Smooth muscle cell (in vitro differentiated cells): ENCODE data around the gene THBS3. TPM values are rescaled to one million over a fixed set of nuclear protein-coding genes. Genes with fewer than 3 reads are reported as not detected.

Source experiments
- DNase-seq: peaks from one replicate; lab custom pipeline; 2025; ENCODE audit not compliant: unreplicated experiment; lab: John Stamatoyannopoulos, UW
- H2AFZ ChIP-seq: fragments of 200-600 bp; sonication (generic); 2 replicates; pipeline ENCODE4 v1.6.0; 2016; ENCODE audit warnings: antibody characterized with exemption, low read depth, mild to moderate bottlenecking
- H3F3A ChIP-seq: fragments of 200-600 bp; sonication (generic); 2 replicates; pipeline ENCODE4 v1.6.0; 2017; ENCODE audit warnings: antibody characterized with exemption, low read depth
- H3K27ac ChIP-seq: fragments of 200-600 bp; sonication (generic); 2 replicates; pipeline ENCODE4 v1.5.1; 2016; ENCODE audit warnings: low read depth, mild to moderate bottlenecking
- H3K27me3 ChIP-seq: fragments of 200-600 bp; sonication (generic); 2 replicates; pipeline ENCODE4 v1.6.1; 2016; ENCODE audit warnings: low read depth, mild to moderate bottlenecking
- H3K36me3 ChIP-seq: fragments of 200-600 bp; sonication (generic); 2 replicates; pipeline ENCODE4 v1.5.1; 2016; ENCODE audit warnings: low read depth
- H3K4me1 ChIP-seq: fragments of 200-600 bp; sonication (generic); 2 replicates; pipeline ENCODE4 v1.5.1; 2016; ENCODE audit warnings: low read depth
- H3K4me2 ChIP-seq: fragments of 200-600 bp; sonication (generic); 2 replicates; pipeline ENCODE4 v1.6.0; 2016; ENCODE audit warnings: mild to moderate bottlenecking
- H3K4me3 ChIP-seq: fragments of 200-600 bp; sonication (generic); 2 replicates; pipeline ENCODE4 v1.5.1; 2016; ENCODE audit warnings: mild to moderate bottlenecking
- H3K79me2 ChIP-seq: fragments of 200-600 bp; sonication (generic); 2 replicates; pipeline ENCODE4 v1.6.0; 2016; ENCODE audit warnings: low read depth, mild to moderate bottlenecking
- H3K9ac ChIP-seq: fragments of 200-600 bp; sonication (generic); 2 replicates; pipeline ENCODE4 v1.6.0; 2016; ENCODE audit warnings: low read depth
- H3K9me3 ChIP-seq: fragments of 200-600 bp; sonication (generic); replicated peaks from 2 replicates; pipeline ENCODE4 v1.5.1; 2016; ENCODE audit warnings: low read depth
- H4K20me1 ChIP-seq: fragments of 200-600 bp; sonication (generic); 2 replicates; pipeline ENCODE4 v1.6.0; 2016; ENCODE audit warnings: low read depth
- WGBS: methylation state at CpG from one replicate; pipeline ENCODE4 v1.1.7; 2016; ENCODE audit warnings: low lambda C conversion rate; 5-methylcytosine and 5-hydroxymethylcytosine counted together
- polyA plus RNA-seq: library from polyadenylated mRNA; unstranded; fragments of >200 nt; fragmentation: Nextera tagmentation; extraction: Ambion mirVana; gene quantifications from 2 replicates; pipeline ENCODE4 v1.2.1, GENCODE V29; 2016
- total RNA-seq: library from RNA; depleted of rRNA; stranded (reverse); fragments of >200 nt; gene quantifications from 2 replicates; pipeline ENCODE4 v1.2.3, GENCODE V29; 2014
- TF ChIP-seq, protein P1 (sequence below): fragments of 200-600 bp; sonication (generic); IDR thresholded peaks from 2 replicates; pipeline ENCODE4 v1.5.1; 2017; ENCODE audit warnings: borderline replicate concordance, mild to moderate bottlenecking, antibody characterized with exemption; ENCODE audit not compliant: insufficient read depth, poor library complexity, severe bottlenecking

The THBS3 gene
- total and polyA plus RNA-seq, 2 experiments from 2014 or later: 20.1 to 28.5 TPM

DNA sequence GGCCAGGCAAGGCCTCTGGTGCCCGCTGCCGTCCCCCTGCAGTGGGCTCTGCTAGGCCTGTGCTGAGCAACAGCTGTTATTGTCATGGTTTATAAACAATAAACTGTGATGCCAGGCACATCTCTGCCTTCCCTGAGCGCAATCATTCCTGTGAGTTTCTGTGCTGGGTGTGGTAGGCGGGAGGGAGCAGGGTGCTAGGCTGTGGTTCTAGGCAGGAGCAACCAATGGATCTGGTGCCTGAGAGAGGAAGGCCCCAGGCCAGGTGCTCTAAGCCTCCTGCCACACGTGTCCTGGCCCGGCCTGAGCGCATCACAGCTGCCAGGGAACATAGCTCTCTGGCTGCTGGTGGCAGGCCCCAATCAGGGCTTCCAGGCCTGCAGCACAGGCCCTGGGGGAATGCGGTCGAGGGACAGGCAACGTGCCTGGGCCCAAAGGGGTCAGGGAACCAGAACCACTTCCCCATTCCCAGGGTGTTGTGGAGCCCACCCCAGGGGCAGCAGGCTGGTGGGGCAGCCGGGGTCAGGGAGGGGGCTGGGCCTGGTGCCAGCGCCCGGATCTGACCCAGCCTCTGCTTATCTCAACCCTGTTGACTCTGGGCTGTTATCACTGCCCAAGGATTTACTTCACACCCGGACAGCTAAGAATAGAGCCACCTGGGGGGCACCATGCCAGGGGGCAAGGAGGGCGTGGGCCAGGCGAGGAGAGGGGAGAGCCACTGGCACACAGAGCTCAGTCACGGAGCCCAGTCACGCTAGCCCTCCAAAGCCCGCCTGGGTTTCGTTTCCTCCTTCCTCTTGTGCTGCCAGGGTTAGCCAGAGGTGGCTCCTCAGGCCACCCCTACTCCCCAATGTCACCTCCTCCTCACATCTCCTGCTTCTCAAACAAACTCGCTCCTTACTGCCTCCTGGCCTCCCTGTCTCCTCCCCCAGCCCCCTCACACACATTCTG, 22.6 kb downstream of the THBS3 start:
- Histone ChIP-seq H2AFZ (no peak overlapping the region), H3K27me3 (no peaks in the 10 kb centered on the region), H3K79me2 (no peaks in the 10 kb centered on the region), H3K4me2 (no peak overlapping the region), H4K20me1 (no peaks in the 10 kb centered on the region), H3K4me3 (no peak overlapping the region), H3K36me3 (no peaks in the 10 kb centered on the region), H3K9ac (no peak overlapping the region), H3K9me3 (no peaks in the 10 kb centered on the region), H3K27ac (no peak overlapping the region), H3F3A (no peaks in the 10 kb centered on the region), H3K4me1 (no peaks in the 10 kb centered on the region)
- no peak for DNase-seq
- WGBS: 84% methylated on average over 20 of the region's 21 CpGs
- TF ChIP-seq, protein P1, sequence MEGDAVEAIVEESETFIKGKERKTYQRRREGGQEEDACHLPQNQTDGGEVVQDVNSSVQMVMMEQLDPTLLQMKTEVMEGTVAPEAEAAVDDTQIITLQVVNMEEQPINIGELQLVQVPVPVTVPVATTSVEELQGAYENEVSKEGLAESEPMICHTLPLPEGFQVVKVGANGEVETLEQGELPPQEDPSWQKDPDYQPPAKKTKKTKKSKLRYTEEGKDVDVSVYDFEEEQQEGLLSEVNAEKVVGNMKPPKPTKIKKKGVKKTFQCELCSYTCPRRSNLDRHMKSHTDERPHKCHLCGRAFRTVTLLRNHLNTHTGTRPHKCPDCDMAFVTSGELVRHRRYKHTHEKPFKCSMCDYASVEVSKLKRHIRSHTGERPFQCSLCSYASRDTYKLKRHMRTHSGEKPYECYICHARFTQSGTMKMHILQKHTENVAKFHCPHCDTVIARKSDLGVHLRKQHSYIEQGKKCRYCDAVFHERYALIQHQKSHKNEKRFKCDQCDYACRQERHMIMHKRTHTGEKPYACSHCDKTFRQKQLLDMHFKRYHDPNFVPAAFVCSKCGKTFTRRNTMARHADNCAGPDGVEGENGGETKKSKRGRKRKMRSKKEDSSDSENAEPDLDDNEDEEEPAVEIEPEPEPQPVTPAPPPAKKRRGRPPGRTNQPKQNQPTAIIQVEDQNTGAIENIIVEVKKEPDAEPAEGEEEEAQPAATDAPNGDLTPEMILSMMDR: no peak

DNA sequence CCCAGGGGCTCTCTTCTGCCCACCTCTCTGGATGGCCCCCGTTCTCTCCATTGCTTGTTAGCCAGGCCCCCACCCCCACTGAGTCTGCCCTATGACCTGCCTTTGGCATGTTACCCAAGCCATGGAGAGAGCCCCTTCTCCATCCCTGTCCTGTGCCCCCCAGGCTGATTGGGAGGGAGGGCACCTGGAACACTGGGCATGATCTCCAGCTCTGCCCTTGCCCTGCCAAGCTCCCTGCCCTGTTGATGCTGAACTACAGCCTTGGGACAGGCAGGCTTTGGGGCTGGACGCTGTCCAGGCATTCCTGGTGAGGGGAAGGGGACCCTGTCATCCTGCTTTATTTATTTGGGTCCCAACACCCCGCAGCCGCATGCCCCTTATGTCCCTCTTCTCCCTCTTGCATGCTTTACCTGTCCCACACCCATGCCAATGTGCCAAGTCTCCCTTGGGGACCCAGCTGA, 23.3 kb downstream of the THBS3 start:
- no peaks in the 10 kb centered on the region for H3K36me3 ChIP-seq
- H3K9ac ChIP-seq: no peak overlapping the region
- no peaks in the 10 kb centered on the region for H3K79me2 ChIP-seq
- H4K20me1 ChIP-seq: no peaks in the 10 kb centered on the region
- no peaks in the 10 kb centered on the region for H3K4me1 ChIP-seq
- H3K27me3 ChIP-seq: no peaks in the 10 kb centered on the region
- TF ChIP-seq, protein P1: no peak
- H3K27ac ChIP-seq: no peak overlapping the region
- DNase-seq: no peak
- no peaks in the 10 kb centered on the region for H3F3A ChIP-seq
- no peaks in the 10 kb centered on the region for H3K9me3 ChIP-seq
- H3K4me2 ChIP-seq: no peak overlapping the region
- 95% methylated on average over 4 of the region's 4 CpGs for WGBS
- H3K4me3 ChIP-seq: no peak overlapping the region
- H2AFZ ChIP-seq: no peak overlapping the region

DNA sequence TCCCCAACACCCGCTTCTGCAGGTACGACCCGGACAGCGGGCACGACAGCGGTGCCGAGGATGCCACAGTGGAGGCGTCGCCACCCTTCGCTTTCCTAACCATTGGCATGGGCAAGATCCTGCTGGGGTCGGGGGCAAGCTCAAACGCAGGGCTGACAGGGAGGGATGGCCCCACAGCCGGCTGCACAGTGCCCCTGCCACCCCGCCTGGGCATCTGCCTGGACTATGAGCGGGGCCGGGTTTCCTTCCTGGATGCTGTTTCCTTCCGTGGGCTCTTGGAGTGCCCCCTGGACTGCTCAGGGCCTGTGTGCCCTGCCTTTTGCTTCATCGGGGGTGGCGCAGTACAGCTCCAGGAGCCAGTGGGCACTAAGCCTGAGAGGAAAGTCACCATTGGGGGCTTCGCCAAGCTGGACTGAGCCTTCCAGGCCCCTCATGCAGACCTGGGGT, 23.9 kb downstream of the THBS3 start:
- DNase-seq: no peak
- TF ChIP-seq, protein P1: no peak

More for the DNA sequence above, 23.9 kb downstream of the THBS3 start:
- H3K79me2 ChIP-seq: no peaks in the 10 kb centered on the region
- WGBS: 96% methylated on average over 20 of the region's 20 CpGs
- H3K27ac ChIP-seq: no peak overlapping the region
- H2AFZ ChIP-seq: no peak overlapping the region
- H4K20me1 ChIP-seq: no peaks in the 10 kb centered on the region
- no peaks in the 10 kb centered on the region for H3K9me3 ChIP-seq
- H3K9ac ChIP-seq: no peak overlapping the region
- H3K36me3 ChIP-seq: no peaks in the 10 kb centered on the region
- H3K27me3 ChIP-seq: no peaks in the 10 kb centered on the region
- no peak overlapping the region for H3K4me3 ChIP-seq
- H3K4me2 ChIP-seq: no peak overlapping the region
- H3K4me1 ChIP-seq: no peaks in the 10 kb centered on the region
- no peaks in the 10 kb centered on the region for H3F3A ChIP-seq
